HG03442 (cell line): ENCODE results near the gene OR5B2.
"Not testable (repeated sequence)": the region's sequence is repeated elsewhere in the genome, so short reads cannot be mapped to it uniquely, and the experiment has no call there.

Experiments
- ATAC-seq: cut with Tn5 transposase; IDR thresholded peaks from one replicate; pipeline ENCODE4 v1.9.1; 2021; ENCODE audit warnings: mild to moderate bottlenecking, moderate library complexity; ENCODE audit not compliant: unreplicated experiment

The OR5B2 gene

GRCh38 chr11:58428021-58428420, at the start of gene OR5B2:
OR5B2 (minus strand) TSS chr11:58428121; CDS start chr11:58423261, 4,860 bp downstream.
- ATAC-seq: no peak

- ATAC-seq: no peak
These were observed 44.0 kb upstream of the OR5B2 start for GRCh38 chr11:58471892-58472291.

DNA sequence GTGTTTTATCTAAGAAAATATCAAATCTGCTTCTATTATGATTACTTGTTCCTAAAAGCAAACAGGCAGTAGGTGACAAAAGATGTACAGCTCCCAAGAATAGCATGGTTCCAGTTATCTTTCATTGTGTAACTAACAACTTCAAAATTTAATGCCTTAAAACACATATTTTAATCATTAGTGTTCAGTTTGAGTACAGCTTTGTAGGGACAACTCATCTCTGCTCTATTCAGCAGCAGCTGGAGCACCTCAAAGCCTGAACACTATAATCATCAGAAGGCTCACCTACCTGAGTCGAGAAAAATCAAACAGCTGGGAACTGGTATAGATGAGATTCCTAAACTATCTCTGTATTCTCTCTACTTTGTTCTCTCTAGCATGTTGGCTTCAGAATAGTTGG, 38.4 kb upstream of the OR5B2 start:
- ATAC-seq: no peak

DNA sequence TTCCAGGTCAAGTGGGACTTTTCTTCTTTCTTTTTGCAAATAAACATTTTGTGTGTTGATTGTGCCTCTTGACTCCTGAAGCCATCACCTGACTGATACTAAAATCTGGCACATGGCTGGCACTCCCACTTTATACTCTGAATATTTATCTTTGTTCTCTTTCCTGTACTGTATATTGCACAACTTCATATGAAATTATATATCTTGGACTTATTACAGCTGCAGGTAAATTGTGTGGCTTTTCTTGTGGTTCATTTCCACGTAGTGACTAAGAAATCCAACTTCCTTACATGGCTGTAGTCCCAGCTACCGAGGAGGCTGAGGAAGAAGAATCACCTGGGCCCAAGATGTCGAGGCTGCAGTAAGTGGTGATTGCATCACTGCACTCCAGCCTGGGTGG, 37.8 kb upstream of the OR5B2 start:
- ATAC-seq: no peak

DNA sequence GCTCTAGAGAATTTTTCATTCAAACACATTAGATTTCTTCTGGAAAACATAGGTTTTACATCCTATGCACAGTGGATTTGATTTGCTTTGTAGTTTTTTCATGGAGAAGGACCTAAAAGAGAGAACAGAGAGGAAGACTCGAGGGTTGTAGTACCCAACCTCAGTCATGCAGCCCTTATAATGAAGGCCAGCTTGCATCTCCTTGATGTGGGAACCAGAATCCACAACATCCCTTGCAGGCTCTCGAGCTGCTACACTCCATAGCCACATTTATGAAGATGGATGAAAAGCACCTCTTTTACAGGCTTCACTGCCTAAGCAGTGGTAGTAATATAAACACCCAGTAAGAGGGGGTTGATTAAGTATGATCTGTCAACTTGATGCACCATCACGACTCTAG, 23.7 kb upstream of the OR5B2 start:
- ATAC-seq: no peak

DNA sequence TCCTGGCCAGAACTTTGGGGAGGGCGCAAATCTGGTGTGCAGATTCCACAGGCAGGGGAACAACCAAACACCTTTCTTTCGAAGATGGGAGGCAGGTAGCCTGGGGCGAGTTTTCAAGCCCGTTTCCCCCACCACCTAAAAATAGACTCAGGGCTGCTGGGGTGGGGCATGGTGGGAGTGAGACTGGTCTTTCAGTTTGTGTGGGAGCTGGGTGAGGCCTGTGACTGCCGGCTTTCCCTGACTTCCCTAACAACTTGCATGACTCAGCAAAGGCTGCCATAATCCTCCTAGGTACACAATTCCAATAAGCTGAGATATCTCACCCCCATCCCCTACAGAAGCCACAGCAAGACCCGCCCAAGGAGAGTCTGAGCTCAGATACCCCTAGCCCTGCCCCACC, 18.4 kb upstream of the OR5B2 start:
- no peak for ATAC-seq

DNA sequence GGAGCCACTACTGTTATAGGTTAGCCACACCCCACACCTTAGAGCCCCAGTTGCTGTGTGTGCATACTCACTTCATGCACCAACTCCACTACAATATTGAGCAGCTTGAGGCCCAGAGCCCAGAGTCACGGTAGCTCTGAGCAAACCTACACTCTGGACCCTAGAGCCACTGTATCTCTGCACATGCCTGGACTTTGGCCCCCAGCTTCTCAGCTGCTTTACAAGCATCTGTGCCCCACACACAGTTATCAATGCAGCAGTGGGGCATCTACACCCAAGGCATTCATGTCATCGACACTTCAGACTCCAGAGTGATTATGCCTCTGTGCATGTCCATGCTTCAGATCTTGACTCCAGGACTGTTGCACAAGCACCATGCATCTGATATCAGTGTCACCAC, 16.4 kb upstream of the OR5B2 start:
- ATAC-seq: no peak

DNA sequence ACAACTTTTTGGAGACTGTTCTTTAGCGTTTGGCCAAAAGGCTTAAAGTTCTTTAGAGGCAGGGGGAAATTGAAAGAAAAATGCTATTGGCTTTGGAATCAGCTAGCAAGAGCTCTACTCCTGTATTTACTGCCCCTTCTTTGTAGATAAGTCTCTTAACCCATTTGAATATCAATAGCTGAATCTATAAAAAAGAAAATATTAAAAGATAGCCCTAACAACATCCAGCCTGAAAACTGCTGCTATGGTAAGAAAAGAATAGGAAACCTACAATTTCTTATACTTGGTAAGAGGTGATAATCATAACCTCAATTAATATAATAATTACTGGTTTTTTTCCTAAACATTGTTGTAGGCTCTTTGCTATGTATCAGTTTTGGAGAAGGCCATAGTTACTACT, 14.2 kb upstream of the OR5B2 start, which contains the start of gene OR5B12:
TSS of gene OR5B12 (minus strand) at position 101 of the 400 bp plus-strand sequence. CDS start 2,085 bp downstream, outside the sequence.
- ATAC-seq: no peak

DNA sequence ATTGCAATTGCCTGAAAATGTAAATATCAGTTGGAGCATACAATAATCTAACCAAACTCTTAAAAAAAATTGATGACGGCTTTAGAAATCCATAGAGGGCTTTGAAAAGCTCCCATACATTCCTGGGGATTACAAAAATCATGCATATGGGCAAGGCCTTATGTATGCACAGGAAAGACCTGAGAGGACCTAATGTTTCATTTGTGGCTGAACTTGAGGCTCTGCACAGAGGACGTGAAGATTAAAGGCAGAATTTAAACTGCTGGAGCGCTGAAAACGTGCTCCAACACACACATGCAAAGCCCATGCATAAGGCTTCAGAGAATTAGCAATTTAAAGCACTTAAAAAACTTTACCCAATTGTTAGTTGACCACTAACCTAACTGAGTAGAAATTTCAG, 10.6 kb upstream of the OR5B2 start:
- no peak for ATAC-seq

DNA sequence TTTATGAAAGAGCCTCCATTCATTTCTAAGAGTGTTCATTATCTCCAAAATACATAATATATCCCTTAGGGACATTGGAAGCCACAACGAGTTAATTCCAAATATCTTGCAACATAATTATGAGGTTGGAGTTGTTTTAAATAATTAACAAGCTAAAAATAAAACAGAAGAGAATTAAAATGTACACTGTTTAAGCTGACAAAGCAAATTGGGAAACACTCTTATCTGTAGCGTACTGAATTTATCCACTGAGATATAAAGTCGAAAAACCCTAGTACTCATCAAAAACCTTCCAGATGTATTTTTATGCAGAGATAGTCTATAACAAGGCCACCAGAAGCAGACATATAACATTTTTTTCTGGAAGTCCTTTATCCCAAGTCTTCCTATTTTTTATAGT, 6.3 kb upstream of the OR5B2 start:
- ATAC-seq: no peak

- peak; percentile 75 for ATAC-seq
These were observed 5.8 kb upstream of the OR5B2 start for GRCh38 chr11:58433638-58434203.

DNA sequence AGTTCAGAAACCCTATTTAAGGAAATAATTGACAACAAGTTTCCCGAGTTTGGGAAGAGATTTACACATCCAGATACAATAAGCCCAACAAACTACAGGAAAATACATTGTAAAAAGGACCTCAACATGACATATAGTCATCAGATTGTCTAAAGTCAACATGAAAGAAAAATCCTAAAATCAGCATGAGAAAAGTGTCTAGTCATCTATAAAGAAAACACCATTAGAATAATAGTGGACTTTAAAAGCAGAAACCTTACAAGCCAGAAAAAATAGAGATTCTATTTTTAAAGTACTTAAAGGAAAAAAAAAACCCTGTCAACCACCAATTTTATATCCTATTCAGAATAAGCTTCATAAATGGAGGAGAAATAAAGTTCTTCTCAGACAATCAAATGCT, 1.4 kb upstream of the OR5B2 start:
- no peak for ATAC-seq

DNA sequence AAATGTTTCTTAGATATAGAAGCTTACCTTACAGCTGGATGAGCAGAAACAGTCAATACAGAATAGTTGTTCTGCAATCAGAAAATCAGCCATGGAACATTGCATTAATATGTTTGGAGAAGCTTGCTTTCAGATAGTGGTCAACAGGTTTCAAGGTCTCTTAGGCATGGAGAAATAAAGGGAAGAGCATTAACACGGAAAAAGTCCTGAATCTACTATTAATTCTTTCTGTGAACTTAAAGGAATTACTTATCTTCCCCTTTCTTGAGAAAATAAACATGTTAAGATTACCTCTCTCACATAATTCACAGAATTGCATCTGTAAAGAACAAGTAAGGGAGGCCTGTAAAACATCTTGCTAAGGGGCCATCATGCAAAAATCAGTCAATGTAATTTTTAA, 21.1 kb downstream of the OR5B2 start, which contains the start of gene OR5B3:
TSS of gene OR5B3 (minus strand) at position 101 of the 400 bp plus-strand sequence. CDS start 3,465 bp downstream, outside the sequence.
- no peak for ATAC-seq

- not testable (repeated sequence) for ATAC-seq
These were observed 28.3 kb downstream of the OR5B2 start for GRCh38 chr11:58399622-58400021.

GRCh38 chr11:58395581-58395980, 32.3 kb downstream of the OR5B2 start:
- no peak for ATAC-seq

DNA sequence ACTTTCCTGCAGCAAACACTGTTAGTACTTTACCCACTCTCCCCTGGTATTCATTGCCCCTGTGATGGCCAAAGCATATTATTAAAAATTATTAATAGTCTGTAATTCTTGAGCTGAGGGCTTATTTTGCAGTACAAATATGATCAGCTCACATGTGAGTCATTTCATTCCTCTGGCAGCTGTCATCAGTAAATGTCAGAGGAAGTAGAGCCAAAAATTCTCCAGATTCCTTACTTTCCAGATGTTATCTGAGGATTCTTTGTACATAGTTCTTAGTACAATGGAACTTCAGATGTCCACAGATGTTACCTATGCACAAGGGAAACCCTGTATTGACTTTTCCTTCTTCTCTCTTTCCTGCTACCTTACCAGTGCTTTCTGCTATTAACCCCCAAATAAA, 33.7 kb downstream of the OR5B2 start:
- ATAC-seq: no peak

- ATAC-seq: no peak
These were observed 35.2 kb downstream of the OR5B2 start for GRCh38 chr11:58392746-58393145.

DNA sequence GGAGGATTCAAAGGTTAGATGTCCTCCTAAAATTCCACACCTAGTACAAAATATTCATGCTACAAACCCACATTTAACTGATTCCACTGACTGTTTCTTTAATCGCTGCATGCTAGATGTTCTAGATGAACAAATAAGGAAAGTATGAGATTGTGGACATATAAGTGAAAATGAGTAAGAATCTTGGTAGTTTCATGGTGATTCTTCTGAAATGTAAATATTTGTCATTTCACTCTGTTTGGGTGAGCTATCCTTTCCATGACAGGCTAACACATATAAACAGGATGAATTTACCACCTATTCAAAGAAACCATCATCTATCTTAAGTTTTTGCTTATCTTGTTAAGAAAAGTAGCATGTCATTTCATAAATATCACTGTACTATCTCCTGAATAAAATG, 36.0 kb downstream of the OR5B2 start:
- ATAC-seq: no peak

- no peak for ATAC-seq
These were observed 37.3 kb downstream of the OR5B2 start for GRCh38 chr11:58390551-58391063.
